ENCODE data around the gene YARS1. TPM values are rescaled to one million over a fixed set of nuclear protein-coding genes. Genes with fewer than 3 reads are reported as not detected.

Gene YARS1
- total and polyA plus RNA-seq, 2 of the 13 experiments (the other 11 are each of a cell fraction or from before 2014, with no cell fraction given): 50.1 to 113 TPM

DNA sequence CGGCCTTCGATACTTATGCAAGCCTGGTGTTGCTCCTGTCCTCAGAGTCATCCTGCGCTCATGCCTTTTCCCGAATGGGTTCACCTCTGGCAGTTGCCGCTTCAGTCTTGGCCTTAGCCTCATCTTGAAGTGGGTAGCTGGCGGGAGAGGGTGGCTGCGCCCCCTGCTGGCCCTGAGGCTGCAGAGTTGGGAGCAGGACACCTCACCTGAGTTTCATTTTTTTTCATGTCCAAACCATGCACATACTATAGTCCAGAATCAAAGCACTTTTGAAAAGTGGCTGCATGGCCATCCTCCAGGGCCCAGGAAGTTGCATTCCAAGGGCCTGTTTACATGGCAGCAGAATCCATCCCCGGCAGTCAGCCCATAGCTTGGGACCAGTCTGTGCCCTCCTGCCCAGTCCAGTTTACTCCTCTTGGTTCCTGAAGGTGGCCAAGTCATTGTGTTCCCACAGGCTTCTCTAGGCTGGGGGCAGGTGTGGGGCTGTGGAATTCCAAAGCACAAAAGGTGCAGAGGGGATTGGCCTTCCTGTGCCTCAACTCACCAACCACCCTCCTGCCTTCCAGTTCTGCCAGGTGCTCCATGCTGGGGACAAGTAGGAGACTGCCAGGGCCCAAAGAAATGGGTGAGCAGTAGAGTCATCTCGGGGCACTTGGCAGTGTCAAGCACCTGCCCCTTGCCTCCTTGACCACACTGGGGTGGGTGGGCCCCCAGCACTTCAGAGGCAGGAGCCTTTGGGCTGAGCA, 44.0 kb downstream of the YARS1 start (continued):
- peak; percentile 43; the same call in 1 of the 2 replicates for TF ChIP-seq HOXA3 (CRISPR knock-in tag; IDR thresholded peaks at IDR 0.05)
- TF ChIP-seq HNRNPUL1 (IDR thresholded peaks at IDR 0.05; ENCODE audit: low read depth, low read length): no peak
- TF ChIP-seq HOXA5 (CRISPR knock-in tag; IDR thresholded peaks at IDR 0.05): no peak
- TF ChIP-seq, protein P1, sequence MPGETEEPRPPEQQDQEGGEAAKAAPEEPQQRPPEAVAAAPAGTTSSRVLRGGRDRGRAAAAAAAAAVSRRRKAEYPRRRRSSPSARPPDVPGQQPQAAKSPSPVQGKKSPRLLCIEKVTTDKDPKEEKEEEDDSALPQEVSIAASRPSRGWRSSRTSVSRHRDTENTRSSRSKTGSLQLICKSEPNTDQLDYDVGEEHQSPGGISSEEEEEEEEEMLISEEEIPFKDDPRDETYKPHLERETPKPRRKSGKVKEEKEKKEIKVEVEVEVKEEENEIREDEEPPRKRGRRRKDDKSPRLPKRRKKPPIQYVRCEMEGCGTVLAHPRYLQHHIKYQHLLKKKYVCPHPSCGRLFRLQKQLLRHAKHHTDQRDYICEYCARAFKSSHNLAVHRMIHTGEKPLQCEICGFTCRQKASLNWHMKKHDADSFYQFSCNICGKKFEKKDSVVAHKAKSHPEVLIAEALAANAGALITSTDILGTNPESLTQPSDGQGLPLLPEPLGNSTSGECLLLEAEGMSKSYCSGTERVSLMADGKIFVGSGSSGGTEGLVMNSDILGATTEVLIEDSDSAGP (CRISPR knock-in tag; IDR thresholded peaks at IDR 0.05; ENCODE audit: borderline replicate concordance): 0 out of 2 replicates have a peak, but pooled peaks have one; percentile 17
- no peak for TF ChIP-seq GATA4 (IDR thresholded peaks at IDR 0.05; ENCODE audit: borderline replicate concordance, low read depth)
- peak; percentile 42; the same call in 1 of the 2 replicates for TF ChIP-seq MED1 (CRISPR knock-in tag; IDR thresholded peaks at IDR 0.05)
- TF ChIP-seq KLF9 (CRISPR knock-in tag; IDR thresholded peaks at IDR 0.05; ENCODE audit: low read depth): no peak
- no peak for TF ChIP-seq ARHGAP35 (CRISPR knock-in tag; IDR thresholded peaks at IDR 0.05; ENCODE audit: borderline replicate concordance)
- 0 out of 2 replicates have a peak, but pooled peaks have one; percentile 42 for TF ChIP-seq ETV6 (CRISPR knock-in tag; conservative IDR thresholded peaks at IDR 0.05)
- TF ChIP-seq ZFYVE20 (CRISPR knock-in tag; IDR thresholded peaks at IDR 0.05; ENCODE audit: borderline replicate concordance, low read depth): no peak
- TF ChIP-seq MIXL1 (CRISPR knock-in tag; IDR thresholded peaks at IDR 0.05): no peak
- TF ChIP-seq ZNF263 (CRISPR knock-in tag; IDR thresholded peaks at IDR 0.05): 0 out of 2 replicates have a peak, but pooled peaks have one; percentile 18
- TF ChIP-seq KDM4B (CRISPR knock-in tag; IDR thresholded peaks at IDR 0.05): 0 out of 2 replicates have a peak, but pooled peaks have one; percentile 24
- no peak for TF ChIP-seq CCDC6 (CRISPR knock-in tag; IDR thresholded peaks at IDR 0.05)
- TF ChIP-seq NFYC (CRISPR knock-in tag; IDR thresholded peaks at IDR 0.05): no peak
- no peak for TF ChIP-seq SNRNP70 (IDR thresholded peaks at IDR 0.05; ENCODE audit: low read depth, low read length)
- peak; percentile 1 for TF ChIP-seq ZNF781 (CRISPR knock-in tag; IDR thresholded peaks at IDR 0.05; ENCODE audit: borderline replicate concordance, not compliant biosample characterization)
- TF ChIP-seq, protein P2, sequence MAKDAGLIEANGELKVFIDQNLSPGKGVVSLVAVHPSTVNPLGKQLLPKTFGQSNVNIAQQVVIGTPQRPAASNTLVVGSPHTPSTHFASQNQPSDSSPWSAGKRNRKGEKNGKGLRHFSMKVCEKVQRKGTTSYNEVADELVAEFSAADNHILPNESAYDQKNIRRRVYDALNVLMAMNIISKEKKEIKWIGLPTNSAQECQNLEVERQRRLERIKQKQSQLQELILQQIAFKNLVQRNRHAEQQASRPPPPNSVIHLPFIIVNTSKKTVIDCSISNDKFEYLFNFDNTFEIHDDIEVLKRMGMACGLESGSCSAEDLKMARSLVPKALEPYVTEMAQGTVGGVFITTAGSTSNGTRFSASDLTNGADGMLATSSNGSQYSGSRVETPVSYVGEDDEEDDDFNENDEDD (CRISPR knock-in tag; IDR thresholded peaks at IDR 0.05; ENCODE audit: borderline replicate concordance): 0 out of 2 replicates have a peak, but pooled peaks have one; percentile 22
- peak; percentile 79 for TF ChIP-seq AGO2 (optimal IDR thresholded peaks at IDR 0.05; ENCODE audit: low read depth, low read length)
- TF ChIP-seq, protein P3, sequence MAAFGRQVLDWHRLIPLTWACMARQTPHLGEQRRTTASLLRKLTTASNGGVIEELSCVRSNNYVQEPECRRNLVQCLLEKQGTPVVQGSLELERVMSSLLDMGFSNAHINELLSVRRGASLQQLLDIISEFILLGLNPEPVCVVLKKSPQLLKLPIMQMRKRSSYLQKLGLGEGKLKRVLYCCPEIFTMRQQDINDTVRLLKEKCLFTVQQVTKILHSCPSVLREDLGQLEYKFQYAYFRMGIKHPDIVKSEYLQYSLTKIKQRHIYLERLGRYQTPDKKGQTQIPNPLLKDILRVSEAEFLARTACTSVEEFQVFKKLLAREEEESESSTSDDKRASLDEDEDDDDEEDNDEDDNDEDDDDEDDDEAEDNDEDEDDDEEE (CRISPR knock-in tag; IDR thresholded peaks at IDR 0.05): peak; percentile 86; the same call in 1 of the 2 replicates
- TF ChIP-seq ZNF3 (CRISPR knock-in tag; IDR thresholded peaks at IDR 0.05): no peak
- TF ChIP-seq, protein P4, sequence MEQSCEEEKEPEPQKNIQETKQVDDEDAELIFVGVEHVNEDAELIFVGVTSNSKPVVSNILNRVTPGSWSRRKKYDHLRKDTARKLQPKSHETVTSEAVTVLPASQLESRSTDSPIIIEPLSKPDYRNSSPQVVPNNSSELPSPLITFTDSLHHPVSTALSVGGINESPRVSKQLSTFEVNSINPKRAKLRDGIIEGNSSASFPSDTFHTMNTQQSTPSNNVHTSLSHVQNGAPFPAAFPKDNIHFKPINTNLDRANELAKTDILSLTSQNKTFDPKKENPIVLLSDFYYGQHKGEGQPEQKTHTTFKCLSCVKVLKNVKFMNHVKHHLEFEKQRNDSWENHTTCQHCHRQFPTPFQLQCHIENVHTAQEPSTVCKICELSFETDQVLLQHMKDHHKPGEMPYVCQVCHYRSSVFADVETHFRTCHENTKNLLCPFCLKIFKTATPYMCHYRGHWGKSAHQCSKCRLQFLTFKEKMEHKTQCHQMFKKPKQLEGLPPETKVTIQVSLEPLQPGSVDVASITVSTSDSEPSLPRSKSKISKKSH (CRISPR knock-in tag; IDR thresholded peaks at IDR 0.05; ENCODE audit: borderline replicate concordance): no peak
- TF ChIP-seq, protein P5, sequence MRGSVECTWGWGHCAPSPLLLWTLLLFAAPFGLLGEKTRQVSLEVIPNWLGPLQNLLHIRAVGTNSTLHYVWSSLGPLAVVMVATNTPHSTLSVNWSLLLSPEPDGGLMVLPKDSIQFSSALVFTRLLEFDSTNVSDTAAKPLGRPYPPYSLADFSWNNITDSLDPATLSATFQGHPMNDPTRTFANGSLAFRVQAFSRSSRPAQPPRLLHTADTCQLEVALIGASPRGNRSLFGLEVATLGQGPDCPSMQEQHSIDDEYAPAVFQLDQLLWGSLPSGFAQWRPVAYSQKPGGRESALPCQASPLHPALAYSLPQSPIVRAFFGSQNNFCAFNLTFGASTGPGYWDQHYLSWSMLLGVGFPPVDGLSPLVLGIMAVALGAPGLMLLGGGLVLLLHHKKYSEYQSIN (CRISPR knock-in tag; IDR thresholded peaks at IDR 0.05; ENCODE audit: borderline replicate concordance): no peak
- 0 out of 2 replicates have a peak, but pooled peaks have one; percentile 21 for TF ChIP-seq SPEN (CRISPR knock-in tag; IDR thresholded peaks at IDR 0.05; ENCODE audit: low read depth)

Measured in HepG2 (cell line).